BE2C (cell line): Measurements from ENCODE around the gene NFKBIA. TPM values are rescaled to one million over a fixed set of nuclear protein-coding genes. Genes with fewer than 3 reads are reported as not detected.
"Not testable (repeated sequence)": the region's sequence is repeated elsewhere in the genome, so short reads cannot be mapped to it uniquely, and the experiment has no call there.

Experiments used
- DNase-seq: peaks from one replicate; pipeline ENCODE4 v3.0.0-alpha.2; 2020
- H3K27me3 ChIP-seq: fragments of 250-450 bp; sonication (Bioruptor Pico); 2 replicates; pipeline ENCODE4 v1.5.1; 2020; ENCODE audit warnings: mild to moderate bottlenecking
- H3K36me3 ChIP-seq: fragments of 250-450 bp; sonication (Bioruptor Pico); 2 replicates; pipeline ENCODE4 v1.5.1; 2020; ENCODE audit warnings: mild to moderate bottlenecking
- H3K4me1 ChIP-seq: fragments of 250-450 bp; sonication (Bioruptor Pico); 2 replicates; pipeline ENCODE4 v1.5.1; 2020
- H3K4me3 ChIP-seq: 2 replicates; pipeline ENCODE4 v1.5.1; 2011; ENCODE audit warnings: low read depth, low read length
- H3K9me3 ChIP-seq: fragments of 250-450 bp; sonication (Bioruptor Pico); 2 replicates; pipeline ENCODE4 v1.5.1; 2020
- CTCF ChIP-seq: IDR thresholded peaks from 2 replicates; pipeline ENCODE4 v1.5.1; 2012; ENCODE audit warnings: mild to moderate bottlenecking, low read depth, low read length
- polyA plus RNA-seq: library from polyadenylated mRNA; unstranded; fragments of >200 nt; gene quantifications from one replicate; pipeline ENCODE4 v1.2.1, GENCODE V29; 2012; ENCODE audit warnings: low read depth, missing spikeins; ENCODE audit not compliant: insufficient read length, insufficient read depth

The NFKBIA gene
- polyA plus RNA-seq: 111 TPM

GRCh38 chr14:35404449-35405303, at the start of gene NFKBIA:
Gene NFKBIA, minus strand, starts transcription at chr14:35404749. Its CDS starts 105 bp downstream, at chr14:35404644.
- peaks cover 39% of the 10 kb centered on the region for H3K36me3 ChIP-seq
- TF ChIP-seq CTCF: peak; percentile 25; the same call in 1 of the 2 replicates
- no peaks in the 10 kb centered on the region for H3K27me3 ChIP-seq
- DNase-seq: peak; percentile 92
- H3K4me1 ChIP-seq: peaks cover 15% of the 10 kb centered on the region
- H3K4me3 ChIP-seq: peak within 1 kb of the TSS; percentile 69
- H3K9me3 ChIP-seq: no peaks in the 10 kb centered on the region

DNA sequence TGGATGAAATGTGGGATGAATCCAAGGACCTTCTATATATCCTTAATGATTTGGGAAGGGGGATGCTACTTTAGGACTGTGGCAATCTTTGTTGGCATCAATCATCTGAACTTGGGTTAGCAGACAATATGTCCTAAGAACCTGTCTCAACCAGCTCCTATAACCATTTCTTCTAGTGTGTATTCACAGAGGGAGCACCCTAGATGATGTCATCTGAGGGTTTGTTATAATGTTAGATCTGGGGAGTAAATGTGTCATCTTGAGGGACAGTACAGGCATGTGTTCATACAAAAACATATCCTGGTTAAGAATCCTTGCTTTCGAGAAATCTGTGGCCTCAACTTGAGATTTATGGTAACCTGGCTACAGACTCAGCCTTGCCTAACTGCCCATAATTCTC, 41.9 kb upstream of the NFKBIA start:
- TF ChIP-seq CTCF: no peak
- Histone ChIP-seq H3K9me3 (no peaks in the 10 kb centered on the region), H3K4me3 (no peak overlapping the region), H3K36me3 (peaks cover 55% of the 10 kb centered on the region), H3K27me3 (no peaks in the 10 kb centered on the region), H3K4me1 (no peaks in the 10 kb centered on the region)
- DNase-seq: no peak

DNA sequence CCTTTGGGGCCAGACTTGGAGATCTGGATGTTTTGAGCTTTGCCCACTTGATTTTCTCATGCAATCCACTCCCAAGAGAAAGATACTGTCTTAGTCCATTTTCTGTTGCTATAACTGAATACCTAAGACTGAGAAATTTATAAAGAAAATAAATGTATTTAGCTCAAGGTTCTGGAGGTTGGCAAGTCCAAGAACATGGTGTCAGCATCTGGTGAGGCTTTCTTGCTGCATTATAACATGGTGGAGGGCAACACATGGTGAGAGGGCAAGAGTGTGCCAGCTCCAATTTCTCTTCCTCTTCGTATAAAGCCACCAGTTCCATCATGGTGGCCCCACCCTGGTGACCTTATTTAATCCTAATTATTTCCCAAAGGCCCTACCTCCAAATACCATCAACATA, 39.6 kb upstream of the NFKBIA start:
- no peak for DNase-seq
- Histone ChIP-seq H3K27me3 (no peaks in the 10 kb centered on the region), H3K4me3 (no peak overlapping the region), H3K9me3 (no peaks in the 10 kb centered on the region), H3K36me3 (peaks cover 55% of the 10 kb centered on the region), H3K4me1 (no peaks in the 10 kb centered on the region)
- TF ChIP-seq CTCF: no peak

- DNase-seq: no peak
- Histone ChIP-seq H3K27me3 (no peaks in the 10 kb centered on the region), H3K4me1 (no peaks in the 10 kb centered on the region; the same call in 1 of the 2 replicates), H3K9me3 (no peaks in the 10 kb centered on the region), H3K36me3 (peaks cover 45% of the 10 kb centered on the region), H3K4me3 (no peak overlapping the region)
- no peak for TF ChIP-seq CTCF
Observed at GRCh38 chr14:35441160-35441559, 36.6 kb upstream of the NFKBIA start.

DNA sequence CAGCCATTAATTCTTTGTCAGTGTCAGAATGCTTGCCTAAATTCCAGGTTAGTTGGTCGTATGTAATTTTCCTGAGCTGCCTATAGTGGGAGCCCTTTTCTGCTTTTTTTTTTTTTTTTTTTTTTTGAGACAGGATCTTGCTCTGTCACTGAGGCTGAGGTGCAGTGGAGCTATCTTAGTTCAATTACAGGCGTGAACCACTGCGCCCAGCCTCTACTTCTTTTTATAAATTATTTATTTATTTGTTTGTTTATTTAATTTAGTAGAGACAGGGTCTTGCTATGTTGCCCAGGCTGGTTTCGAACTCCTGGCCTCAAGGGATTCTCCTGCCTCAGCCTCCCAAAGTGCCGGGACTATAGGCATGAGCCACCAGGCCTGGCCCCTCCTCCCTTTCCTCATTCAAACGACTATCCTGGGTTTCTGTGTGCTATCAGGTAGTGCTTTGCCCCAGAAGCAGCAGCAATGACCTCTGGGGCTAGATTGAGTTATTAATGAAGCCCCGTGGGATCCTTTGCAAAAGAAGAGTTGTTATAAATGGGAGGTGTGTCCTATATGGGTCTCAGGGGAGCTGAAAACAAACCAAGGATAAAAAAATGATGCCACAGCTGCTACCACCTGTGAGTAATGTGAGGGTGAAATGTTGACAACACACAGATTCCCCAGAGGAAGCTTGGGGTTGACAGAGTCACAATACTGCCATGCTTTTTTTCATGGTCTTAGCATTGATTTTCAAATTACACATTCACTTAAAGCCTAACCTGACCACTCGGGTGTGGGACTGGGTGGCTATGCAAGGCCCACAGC, 34.6 kb upstream of the NFKBIA start:
- H3K27me3 ChIP-seq: no peaks in the 10 kb centered on the region
- H3K4me1 ChIP-seq: peaks cover 10% of the 10 kb centered on the region; the same call in 1 of the 2 replicates
- no peak for DNase-seq
- no peak overlapping the region for H3K4me3 ChIP-seq
- TF ChIP-seq CTCF: peak; percentile 48
- peaks cover 28% of the 10 kb centered on the region for H3K36me3 ChIP-seq
- H3K9me3 ChIP-seq: no peaks in the 10 kb centered on the region

DNA sequence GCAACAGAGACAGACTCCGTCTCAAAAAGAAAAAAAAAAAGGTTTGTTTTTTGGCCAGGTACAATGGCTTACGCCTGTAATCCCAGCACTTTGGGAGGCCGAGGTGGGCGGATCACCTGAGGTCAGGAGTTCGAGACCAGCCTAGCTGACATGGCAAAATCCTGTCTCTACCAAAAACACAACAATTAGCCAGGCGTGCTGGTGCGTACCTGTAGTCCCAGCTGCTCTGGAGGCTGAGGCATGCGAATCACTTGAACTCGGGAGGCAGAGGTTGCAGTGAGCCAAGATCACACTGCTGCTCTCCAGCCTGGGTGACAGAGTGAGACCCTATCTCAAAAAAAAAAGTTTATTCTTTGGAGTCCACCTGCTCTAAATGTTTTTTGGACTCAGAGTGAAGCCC, 33.9 kb upstream of the NFKBIA start:
- not testable (repeated sequence) for H3K27me3 ChIP-seq, H3K9me3 ChIP-seq, H3K4me3 ChIP-seq, DNase-seq
- peaks cover 14% of the 10 kb centered on the region for H3K4me1 ChIP-seq
- peaks cover 21% of the 10 kb centered on the region for H3K36me3 ChIP-seq
